Heart left ventricle (tissue), 13 donors: ENCODE data around the gene LGALS9.
"Not testable (repeated sequence)": the region's sequence is repeated elsewhere in the genome, so short reads cannot be mapped to it uniquely, and the experiment has no call there.

Source experiments
- POLR2A ChIP-seq, 2 donors: fragments of 450-650 bp; IDR thresholded peaks; one replicate each; pipeline ENCODE4 v1.6.1; 2017; ENCODE audit warnings: antibody characterized with exemption in 2 of 2, mild to moderate bottlenecking in 2 of 2, moderate library complexity in 2 of 2
- TF ChIP-seq, protein P1 (sequence below), 12 donors: fragments of 200-600 bp; sonication (generic) in 4 of 12; IDR thresholded peaks; one replicate each; pipeline versions ENCODE4 v1.5.0 to v1.8.0; 2018 to 2022; ENCODE audit warnings: antibody characterized with exemption in 12 of 12, mild to moderate bottlenecking in 5 of 12
- donor health status: ischemic (EF 13 %, LVEDD 7.1; RV severe dilation, severe dysfunction).
- donor health status: DM: no; HTN: yes; CAD: no.
- donor health status: DM: no; HTN: no; CAD: no.
- donor health status: ischemic (EF 25% LVEDD 6.9; RV normal size, moderate dysfunction).
- donor health status: ischemic (EF 25% LVEDD 5.7; RV mildly dilated, moderate dysfunction).
- donor health status: ischemic (EF 35%, LVEDD 5.7; RV mildly dilated, moderate dysfunction).
- donor health status: nonischemic (EF 11% LVEDD 7.7; RV severe dilation, severe dysfunction).
- donor health status: DM: yes; HTN: yes; CAD: no.
- donor health status: PGD.
- donor health status: ischemic (EF 29% LVEDD 5.4; RV normal size, mild dysfunction).
- donor health status: nonischemic (EF 23%, LVEDD 6.1; RV moderate dilation, normal function).

GRCh38 chr17:27638415-27638914 lies 7.5 kb downstream of the LGALS9 start:
- TF ChIP-seq, protein P1, sequence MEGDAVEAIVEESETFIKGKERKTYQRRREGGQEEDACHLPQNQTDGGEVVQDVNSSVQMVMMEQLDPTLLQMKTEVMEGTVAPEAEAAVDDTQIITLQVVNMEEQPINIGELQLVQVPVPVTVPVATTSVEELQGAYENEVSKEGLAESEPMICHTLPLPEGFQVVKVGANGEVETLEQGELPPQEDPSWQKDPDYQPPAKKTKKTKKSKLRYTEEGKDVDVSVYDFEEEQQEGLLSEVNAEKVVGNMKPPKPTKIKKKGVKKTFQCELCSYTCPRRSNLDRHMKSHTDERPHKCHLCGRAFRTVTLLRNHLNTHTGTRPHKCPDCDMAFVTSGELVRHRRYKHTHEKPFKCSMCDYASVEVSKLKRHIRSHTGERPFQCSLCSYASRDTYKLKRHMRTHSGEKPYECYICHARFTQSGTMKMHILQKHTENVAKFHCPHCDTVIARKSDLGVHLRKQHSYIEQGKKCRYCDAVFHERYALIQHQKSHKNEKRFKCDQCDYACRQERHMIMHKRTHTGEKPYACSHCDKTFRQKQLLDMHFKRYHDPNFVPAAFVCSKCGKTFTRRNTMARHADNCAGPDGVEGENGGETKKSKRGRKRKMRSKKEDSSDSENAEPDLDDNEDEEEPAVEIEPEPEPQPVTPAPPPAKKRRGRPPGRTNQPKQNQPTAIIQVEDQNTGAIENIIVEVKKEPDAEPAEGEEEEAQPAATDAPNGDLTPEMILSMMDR (IDR thresholded peaks at IDR 0.05), result not testable (repeated sequence)
- TF ChIP-seq POLR2A (IDR thresholded peaks at IDR 0.05), result not testable (repeated sequence)
